AG09319 (cell line): ENCODE measurements around the gene TRMT112.

Source experiments
- DNase-seq: peaks from one replicate; pipeline ENCODE4 v3.0.0-alpha.2; 2010; ENCODE audit warnings: low read depth; ENCODE audit errors: extremely low read depth
- TF ChIP-seq, protein P1 (sequence below): IDR thresholded peaks from 2 replicates; pipeline ENCODE4 v1.5.1; 2011; ENCODE audit warnings: low read depth, mild to moderate bottlenecking, inconsistent platforms, low read length, moderate library complexity

Gene TRMT112

DNA sequence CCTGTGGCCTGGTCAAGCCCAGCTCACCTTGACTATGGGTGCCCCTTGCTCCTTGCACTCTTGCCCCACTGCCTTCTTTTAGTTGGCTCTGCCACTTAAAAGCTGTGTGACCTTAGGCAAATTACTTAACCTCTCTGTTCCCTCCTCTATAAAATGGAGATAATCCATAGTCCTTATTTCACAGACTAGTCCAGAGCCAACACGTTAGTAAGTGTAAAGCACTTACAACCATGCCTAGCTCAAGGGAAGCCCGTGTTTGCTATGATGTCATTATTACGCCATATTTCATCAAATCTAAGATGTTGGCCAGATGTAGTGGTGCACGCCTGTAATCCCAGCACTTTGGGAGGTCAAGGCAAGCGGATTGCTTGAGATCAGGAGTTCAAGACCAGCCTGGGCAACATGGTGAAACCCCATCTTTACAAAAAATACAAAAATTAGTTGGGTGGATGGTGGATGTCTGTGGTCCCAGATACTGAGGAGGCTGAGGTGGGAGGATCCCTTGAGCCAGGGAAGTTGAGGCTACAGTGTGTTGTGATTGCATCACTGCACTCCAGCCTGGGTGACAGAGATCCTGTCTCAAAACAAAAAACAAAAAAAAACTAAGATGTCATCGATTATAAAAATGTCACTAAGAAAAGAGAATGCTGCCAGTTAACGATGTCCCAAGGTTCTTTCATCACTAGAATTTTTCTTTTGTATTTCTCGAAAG is 20.3 kb upstream of the TRMT112 start:
- TF ChIP-seq, protein P1, sequence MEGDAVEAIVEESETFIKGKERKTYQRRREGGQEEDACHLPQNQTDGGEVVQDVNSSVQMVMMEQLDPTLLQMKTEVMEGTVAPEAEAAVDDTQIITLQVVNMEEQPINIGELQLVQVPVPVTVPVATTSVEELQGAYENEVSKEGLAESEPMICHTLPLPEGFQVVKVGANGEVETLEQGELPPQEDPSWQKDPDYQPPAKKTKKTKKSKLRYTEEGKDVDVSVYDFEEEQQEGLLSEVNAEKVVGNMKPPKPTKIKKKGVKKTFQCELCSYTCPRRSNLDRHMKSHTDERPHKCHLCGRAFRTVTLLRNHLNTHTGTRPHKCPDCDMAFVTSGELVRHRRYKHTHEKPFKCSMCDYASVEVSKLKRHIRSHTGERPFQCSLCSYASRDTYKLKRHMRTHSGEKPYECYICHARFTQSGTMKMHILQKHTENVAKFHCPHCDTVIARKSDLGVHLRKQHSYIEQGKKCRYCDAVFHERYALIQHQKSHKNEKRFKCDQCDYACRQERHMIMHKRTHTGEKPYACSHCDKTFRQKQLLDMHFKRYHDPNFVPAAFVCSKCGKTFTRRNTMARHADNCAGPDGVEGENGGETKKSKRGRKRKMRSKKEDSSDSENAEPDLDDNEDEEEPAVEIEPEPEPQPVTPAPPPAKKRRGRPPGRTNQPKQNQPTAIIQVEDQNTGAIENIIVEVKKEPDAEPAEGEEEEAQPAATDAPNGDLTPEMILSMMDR: no peak
- DNase-seq: no peak

DNA sequence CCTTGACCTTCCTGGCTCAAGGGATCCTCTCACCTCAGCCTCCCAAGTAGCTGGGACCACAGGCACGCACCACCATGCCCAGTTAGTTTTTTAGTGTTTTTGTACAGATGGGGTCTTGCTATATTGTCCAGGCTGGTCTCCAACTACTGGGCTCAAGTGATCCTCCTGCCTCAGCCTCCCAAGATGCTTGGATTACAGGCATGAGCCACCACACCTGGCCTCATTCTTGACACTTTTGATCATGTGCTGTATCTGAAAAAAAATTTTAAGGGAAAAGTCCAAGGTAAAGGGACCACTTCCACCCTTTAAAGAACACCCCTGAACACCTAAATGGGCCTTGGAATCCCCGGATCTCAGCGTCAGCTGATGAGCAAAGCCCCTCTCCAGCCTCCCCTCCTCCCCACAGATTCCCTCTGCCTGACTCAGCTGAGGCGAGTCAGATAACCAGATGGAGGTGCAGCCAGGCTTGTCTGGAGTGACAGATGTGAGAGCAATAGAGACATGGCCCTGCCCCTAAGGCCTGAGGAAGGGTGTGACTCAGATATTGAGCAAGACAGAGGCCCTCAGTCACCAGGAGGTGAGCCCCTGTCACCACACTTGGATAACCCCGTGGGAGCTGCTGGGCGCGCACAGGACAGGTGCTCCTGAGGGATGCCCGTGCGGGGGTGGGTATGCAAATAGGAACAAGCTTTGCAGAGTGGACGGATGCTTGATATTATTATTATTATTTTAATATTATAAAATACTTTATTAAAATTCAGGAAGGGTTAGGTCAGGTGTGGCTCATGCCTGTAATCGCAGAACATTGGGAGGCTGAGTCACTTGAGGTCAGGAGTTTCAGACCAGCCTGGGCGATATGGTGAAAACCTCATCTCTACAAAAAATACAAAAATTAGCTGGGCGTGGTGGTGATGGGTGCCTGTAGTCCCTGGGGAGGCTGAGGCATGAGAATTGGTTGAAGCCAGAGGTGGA is 17.7 kb upstream of the TRMT112 start:
- TF ChIP-seq, protein P1: no peak

DNA sequence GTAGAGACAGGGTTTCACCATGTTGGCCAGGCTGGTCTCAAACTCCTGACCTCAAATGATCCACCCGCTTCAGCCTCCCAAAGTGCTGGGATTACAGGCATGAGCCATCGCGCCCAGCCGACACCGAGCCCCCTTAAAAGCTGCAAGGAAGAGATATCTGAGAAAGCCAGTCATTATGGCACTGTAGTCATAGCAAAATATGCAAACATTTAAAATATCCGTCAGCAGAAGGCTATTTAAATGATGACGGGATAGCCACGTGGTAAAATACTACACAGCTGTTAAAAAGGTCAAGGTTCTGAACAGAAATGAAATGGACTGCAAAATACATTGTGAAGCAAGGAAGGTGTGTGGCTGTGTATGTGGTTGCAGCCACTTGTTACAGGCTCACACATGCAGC is 16.2 kb upstream of the TRMT112 start:
- TF ChIP-seq, protein P1: no peak
- DNase-seq: no peak

More for the DNA sequence above, 17.7 kb upstream of the TRMT112 start:
- peak; percentile 69 for DNase-seq

DNA sequence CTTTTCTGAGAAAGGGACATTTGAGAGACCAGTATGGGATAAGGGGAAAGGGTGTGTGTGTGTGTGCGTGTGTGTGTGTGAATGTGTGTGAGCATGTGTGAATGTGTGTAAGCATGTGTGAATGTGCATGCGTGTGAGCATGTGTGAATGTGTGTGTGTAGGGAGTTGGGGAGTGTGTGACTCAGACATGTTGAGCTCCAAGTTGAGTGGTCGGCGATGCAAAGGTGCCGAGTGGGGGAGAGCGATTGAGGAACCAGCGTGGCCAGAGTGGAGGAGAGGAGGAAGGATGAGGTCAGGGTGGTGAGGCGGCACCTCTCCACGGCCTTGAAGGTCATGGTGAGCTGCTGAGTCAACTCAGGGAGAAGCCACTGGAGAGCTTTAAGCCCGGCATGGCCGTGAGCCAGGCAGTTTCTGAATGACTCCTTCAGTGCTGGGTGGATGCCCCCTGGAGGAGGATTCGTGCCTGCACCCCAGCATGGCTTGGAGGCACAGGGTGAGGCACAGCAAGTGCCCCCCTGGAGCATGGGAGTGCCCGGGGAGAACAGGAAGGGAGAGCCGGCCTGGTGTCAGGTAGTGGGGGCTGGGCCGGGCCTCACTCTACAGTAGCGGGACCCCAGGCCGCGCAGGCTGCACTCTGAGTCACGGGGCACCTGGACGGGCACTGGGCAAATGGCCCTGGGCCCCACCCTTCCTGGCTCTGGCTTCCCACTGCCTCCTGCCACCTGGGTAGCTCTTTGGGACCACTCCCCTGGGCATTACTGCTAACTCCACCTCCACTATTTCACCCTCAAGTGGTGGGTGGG is 14.4 kb upstream of the TRMT112 start:
- DNase-seq: peak; percentile 75

DNA sequence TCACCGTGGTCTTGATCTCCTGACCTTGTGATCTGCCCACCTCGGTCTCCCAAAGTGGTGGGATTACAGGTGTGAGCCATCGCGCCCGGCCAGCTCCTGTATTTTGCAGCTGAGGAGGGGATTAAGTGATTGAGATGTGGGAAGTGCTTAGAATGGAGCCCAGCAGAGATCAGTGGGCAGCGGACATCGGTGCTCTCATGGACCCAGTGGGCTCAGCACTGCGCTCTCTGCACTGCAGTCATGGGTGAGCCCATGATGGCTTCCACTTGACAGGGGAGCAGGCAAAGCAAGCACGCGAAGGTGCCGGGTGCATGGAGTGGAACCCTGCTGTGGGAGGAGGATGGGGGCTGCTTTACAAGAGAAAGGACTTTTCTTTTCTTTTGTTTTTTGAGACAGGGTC is 13.5 kb upstream of the TRMT112 start:
- TF ChIP-seq, protein P1: no peak
- no peak for DNase-seq

More for the DNA sequence above, 14.4 kb upstream of the TRMT112 start:
- TF ChIP-seq, protein P1: peak; percentile 76

DNA sequence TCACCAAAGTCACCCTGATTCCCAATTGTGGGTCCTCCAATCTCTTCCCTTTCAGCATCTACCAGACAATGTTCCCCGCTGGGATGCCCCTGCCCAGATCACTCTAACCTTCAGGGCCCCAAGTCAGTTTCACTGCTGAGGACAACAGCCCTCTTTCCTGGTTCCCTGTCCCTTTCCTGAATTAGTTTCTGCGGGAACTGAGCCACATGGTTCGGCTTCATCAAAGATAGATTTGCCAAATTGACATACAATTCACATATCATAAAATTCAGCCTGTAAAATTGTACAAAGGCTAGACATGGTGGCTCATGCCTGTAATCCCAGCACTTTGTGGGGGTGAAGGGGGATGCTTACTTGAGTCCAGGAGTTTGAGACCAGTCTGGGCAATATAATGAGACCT is 10.6 kb upstream of the TRMT112 start:
- TF ChIP-seq, protein P1: no peak
- DNase-seq: no peak
